T47D (cell line): Measurements from ENCODE around the gene MUC3A.
"Not testable (repeated sequence)": the region's sequence is repeated elsewhere in the genome, so short reads cannot be mapped to it uniquely, and the experiment has no call there.

Source experiments
- DNase-seq, 2 experiments: peaks; one replicate each; pipeline versions ENCODE4 v3.0.0 to v3.0.0-alpha.2; 2011 to 2012; ENCODE audit warnings: low read depth in 1 of 2, low spot score in 1 of 2
- JUND ChIP-seq: IDR thresholded peaks from 2 replicates; pipeline ENCODE4 v1.6.1; 2012; ENCODE audit warnings: low read depth
- in situ Hi-C: cut with HindIII; loops from 2 replicates; pipeline ENCODE4 v1.10.0; 2016; ENCODE audit warnings: low sequenced_read_pairs, low pct_unique_long_range_greater_than_20kb

The MUC3A gene, protein sequence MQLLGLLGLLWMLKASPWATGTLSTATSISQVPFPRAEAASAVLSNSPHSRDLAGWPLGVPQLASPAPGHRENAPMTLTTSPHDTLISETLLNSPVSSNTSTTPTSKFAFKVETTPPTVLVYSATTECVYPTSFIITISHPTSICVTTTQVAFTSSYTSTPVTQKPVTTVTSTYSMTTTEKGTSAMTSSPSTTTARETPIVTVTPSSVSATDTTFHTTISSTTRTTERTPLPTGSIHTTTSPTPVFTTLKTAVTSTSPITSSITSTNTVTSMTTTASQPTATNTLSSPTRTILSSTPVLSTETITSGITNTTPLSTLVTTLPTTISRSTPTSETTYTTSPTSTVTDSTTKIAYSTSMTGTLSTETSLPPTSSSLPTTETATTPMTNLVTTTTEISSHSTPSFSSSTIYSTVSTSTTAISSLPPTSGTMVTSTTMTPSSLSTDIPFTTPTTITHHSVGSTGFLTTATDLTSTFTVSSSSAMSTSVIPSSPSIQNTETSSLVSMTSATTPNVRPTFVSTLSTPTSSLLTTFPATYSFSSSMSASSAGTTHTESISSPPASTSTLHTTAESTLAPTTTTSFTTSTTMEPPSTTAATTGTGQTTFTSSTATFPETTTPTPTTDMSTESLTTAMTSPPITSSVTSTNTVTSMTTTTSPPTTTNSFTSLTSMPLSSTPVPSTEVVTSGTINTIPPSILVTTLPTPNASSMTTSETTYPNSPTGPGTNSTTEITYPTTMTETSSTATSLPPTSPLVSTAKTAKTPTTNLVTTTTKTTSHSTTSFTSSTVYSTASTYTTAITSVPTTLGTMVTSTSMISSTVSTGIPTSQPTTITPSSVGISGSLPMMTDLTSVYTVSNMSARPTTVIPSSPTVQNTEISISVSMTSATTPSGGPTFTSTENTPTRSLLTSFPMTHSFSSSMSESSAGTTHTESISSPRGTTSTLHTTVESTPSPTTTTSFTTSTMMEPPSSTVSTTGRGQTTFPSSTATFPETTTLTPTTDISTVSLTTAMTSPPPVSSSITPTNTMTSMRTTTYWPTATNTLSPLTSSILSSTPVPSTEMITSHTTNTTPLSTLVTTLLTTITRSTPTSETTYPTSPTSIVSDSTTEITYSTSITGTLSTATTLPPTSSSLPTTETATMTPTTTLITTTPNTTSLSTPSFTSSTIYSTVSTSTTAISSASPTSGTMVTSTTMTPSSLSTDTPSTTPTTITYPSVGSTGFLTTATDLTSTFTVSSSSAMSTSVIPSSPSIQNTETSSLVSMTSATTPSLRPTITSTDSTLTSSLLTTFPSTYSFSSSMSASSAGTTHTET (N-terminal part only)

DNA sequence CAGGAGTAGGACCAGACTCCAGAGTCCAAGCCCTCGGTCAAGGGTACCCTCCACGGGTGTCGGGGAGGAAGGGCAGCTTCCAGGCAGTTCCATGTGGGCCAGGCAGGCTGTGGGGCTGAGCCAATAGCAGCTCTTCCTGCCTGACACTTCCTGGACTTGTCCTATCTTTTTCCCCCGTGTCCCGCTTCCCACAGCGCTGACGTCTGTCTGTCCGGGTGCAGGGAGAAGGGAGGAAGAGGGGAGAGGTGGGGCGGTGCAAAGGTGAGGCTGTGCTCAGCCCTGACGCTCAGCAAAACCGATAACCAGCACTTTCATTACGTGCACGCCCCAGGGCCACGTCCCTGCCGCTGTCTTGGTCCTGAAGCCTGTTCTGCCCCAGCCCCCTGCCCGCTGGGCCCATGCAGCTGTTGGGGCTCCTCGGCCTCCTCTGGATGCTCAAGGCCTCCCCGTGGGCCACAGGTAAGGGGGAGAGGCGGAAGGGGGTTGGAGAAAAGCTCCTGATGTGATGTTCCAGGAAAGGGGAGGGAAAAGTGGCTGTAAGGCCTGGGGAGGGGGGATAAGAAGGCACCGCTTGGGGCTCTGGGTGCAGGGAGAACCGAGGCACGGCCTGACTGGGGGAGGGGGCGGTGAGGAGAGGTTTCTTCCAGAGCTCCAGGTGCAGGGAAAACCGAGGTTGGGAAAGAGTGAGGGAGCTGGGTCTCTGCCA, at the start of gene MUC3A:
TSS of gene MUC3A (plus strand) at position 308 of the 706 bp plus-strand sequence. CDS start at position 399, 91 bp downstream.
- in situ Hi-C loops = no loop called here
- no peak for TF ChIP-seq JUND
- no peak for DNase-seq

DNA sequence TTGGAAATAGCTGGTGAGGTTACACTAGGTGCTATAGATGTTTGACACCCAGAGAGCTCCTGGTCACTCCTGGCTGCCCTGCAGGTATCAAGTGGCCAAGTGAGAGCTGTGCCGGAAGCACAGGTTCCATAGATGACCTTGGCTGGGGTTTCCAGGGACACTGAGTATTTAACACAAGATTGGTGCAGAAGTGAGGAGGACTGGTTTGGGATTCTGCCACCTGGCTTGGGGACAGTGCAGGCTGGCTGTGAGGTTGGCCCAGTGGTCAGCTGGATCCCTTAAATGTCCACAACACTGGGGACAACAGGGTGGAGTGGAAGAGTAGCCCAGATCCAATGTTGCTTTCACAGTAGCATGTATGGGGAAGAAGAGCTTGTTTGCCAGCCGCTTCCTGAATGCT, 48.4 kb upstream of the MUC3A start:
- in situ Hi-C loops = no loop called here
- TF ChIP-seq JUND = no peak
- no peak for DNase-seq

DNA sequence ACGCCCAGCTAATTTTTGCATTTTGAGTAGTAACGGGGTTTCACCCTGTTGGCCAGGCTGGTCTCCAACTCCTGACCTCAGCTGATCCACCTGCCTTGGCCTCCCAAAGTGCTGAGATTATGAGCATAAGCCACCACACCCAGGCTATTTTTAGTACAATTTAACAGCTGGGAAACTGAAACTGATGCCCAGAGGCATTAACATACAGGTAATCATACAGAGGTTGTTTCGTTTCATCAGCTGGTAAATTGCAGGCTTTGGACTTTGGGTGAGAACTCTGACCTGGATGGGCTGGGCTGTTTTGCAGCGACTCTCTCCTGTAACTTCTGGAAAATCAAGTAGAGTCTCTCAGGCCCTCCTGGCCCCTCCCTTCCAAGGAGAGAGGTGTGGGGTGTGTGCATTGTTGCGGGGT, 47.4 kb upstream of the MUC3A start:
- no peak for DNase-seq
- TF ChIP-seq JUND = no peak
- in situ Hi-C loops = no loop called here

DNA sequence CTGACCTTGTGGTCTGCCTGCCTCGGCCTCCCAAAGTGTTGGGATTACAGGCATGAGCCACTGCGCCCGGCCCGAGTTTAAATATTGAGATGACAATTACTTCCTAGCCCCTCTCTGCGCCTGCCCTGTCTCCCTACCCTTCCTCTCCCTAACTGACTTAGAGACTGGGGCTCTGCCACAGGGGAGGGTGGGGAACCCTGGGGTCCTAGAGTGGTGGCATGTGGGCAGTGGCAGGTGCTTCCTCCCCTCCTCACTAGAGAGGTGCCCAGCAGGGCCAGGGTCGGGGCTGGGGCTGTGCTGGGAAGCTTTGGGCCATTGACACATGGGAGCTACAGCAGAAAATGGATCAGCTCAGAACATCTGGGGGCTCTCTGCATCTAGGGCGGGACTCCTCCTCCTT, 46.7 kb upstream of the MUC3A start:
- in situ Hi-C loops = no loop called here
- no peak for TF ChIP-seq JUND
- no peak for DNase-seq

DNA sequence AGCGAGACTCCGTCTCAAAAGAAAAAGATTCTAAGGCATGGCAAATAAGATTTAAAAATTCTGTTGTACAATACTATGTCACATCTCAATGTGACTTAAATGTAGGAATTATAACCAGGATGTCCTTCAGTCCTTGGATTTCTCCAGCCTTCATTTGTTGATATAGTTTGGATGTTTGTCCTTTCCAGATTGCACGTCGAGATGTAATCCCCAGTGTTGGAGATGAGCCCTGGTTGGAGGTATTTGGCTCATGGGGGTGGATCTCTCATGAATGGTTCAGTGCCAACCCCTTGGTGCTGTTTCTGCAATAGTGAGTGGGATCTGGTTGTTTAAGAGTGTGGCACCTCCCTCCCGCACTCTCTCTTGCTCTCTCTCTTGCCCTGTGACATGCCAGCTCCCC, 40.8 kb upstream of the MUC3A start:
- TF ChIP-seq JUND = no peak
- no peak for DNase-seq
- in situ Hi-C loops = no loop called here

GRCh38 chr7:100910443-100910842, 38.9 kb upstream of the MUC3A start:
- DNase-seq, in situ Hi-C loops: not testable (repeated sequence)

- in situ Hi-C loops = no loop called here
Observed at GRCh38 chr7:100911484-100911883, 37.9 kb upstream of the MUC3A start.

DNA sequence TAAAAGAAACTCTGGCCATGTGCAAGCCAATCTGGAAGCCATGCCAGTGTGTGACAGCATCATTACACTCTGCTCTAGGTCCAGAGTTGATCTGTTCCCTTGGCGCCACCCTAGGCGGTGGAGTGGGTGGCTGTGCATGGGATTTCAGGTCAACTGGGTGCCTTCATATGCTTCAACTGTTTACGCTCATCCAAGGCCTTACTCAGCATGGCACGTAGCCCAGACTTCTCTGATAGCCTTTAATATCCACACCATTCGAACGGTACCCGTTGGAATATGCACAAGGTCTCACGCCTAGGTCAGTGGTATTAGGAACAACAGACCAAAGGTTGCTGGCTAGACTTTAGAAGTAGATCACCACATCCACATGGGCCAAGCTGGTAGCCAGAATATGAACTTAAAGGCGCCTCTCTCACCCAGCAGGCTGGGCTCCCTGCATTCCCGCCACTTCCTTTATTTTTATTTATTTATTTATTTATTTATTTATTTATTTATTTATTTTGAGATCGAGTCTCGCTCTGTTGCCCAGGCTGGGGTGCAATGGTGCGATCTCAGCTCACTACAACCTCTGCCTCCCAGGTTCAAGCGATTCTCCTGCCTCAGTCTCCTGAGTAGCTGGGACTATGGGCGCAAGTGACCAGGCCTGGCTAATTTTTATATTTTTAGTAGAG, 35.0 kb upstream of the MUC3A start:
- in situ Hi-C loops = no loop called here
- no peak for TF ChIP-seq JUND

More at GRCh38 chr7:100911484-100911883, 37.9 kb upstream of the MUC3A start:
- TF ChIP-seq JUND = no peak
- no peak for DNase-seq

DNA sequence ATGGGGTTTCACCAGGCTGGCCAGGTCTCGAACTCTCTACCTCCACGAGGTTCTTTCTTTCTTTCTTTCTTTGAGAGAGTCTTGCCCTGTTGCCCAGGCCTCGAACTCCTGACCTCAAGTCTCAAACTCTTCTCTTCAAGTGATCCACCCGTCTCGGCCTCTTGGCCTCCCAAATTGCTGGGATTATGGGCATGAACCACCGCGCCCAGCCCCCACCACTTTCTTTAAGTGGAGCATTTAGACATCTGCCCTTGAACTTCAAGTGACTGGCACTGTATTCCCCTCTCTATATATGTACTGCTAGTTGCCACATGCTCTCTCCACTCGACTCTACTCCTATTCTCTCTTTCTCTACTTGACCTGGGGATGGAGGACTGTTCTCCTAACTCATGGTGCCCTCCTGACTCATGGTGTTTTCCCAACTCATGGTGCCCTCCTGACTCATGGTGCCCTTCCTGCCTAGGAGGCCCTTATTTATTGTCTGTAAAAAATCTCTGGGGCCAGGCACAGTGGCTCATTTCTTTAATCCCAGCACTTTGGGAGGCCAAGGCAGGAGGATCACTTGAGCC, 34.4 kb upstream of the MUC3A start:
- no peak for TF ChIP-seq JUND
- DNase-seq = no peak
- in situ Hi-C loops = no loop called here

More for the DNA sequence above, 35.0 kb upstream of the MUC3A start:
- no peak for DNase-seq

- in situ Hi-C loops, DNase-seq: not testable (repeated sequence)
Observed at GRCh38 chr7:100919335-100919734, 30.0 kb upstream of the MUC3A start.

- DNase-seq, in situ Hi-C loops: not testable (repeated sequence)
Observed at GRCh38 chr7:100919779-100920437, 29.4 kb upstream of the MUC3A start.
